Uterus (tissue), 4 donors: Measurements from ENCODE around the gene MGAT4A. TPM values are rescaled to one million over a fixed set of nuclear protein-coding genes. Genes with fewer than 3 reads are reported as not detected.
"Not testable (repeated sequence)": the region's sequence is repeated elsewhere in the genome, so short reads cannot be mapped to it uniquely, and the experiment has no call there.

ENCODE experiments used
- DNase-seq, 2 donors: peaks; one replicate each; pipeline ENCODE4 v3.0.0-alpha.2; 2019 to 2020
- H3K27ac ChIP-seq, 2 donors: fragments of 200-600 bp; sonication (generic); 1 replicate in 1 of 2; 2 replicates in 1 of 2; pipeline ENCODE4 v1.5.1; 2016 to 2018
- H3K27me3 ChIP-seq, 2 donors: fragments of 200-600 bp; sonication (generic); one replicate each; pipeline ENCODE4 v1.5.1; 2018 to 2019; ENCODE audit warnings: control low read depth in 1 of 2
- H3K36me3 ChIP-seq, 2 donors: fragments of 200-600 bp; sonication (generic); one replicate each; pipeline ENCODE4 v1.5.1; 2019; ENCODE audit warnings: control low read depth in 1 of 2
- H3K4me1 ChIP-seq, 2 donors: fragments of 200-600 bp; sonication (generic); one replicate each; pipeline ENCODE4 v1.5.1; 2018 to 2019; ENCODE audit warnings: control low read depth in 1 of 2
- H3K4me3 ChIP-seq, 2 donors: fragments of 200-600 bp; sonication (generic); 1 replicate in 1 of 2; 2 replicates in 1 of 2; pipeline ENCODE4 v1.5.1; 2018 to 2019; ENCODE audit warnings: mild to moderate bottlenecking in 1 of 2
- H3K9me3 ChIP-seq, 2 donors: fragments of 200-600 bp; sonication (generic); one replicate each; pipeline ENCODE4 v1.5.1; 2019; ENCODE audit warnings: control low read depth in 1 of 2
- POLR2A ChIP-seq, 2 donors: fragments of 450-650 bp; IDR thresholded peaks; one replicate each; pipeline ENCODE4 v1.6.1; 2016; ENCODE audit warnings: antibody characterized with exemption in 2 of 2, mild to moderate bottlenecking in 1 of 2, moderate library complexity in 1 of 2
- intact Hi-C: fragments of 100-400 bp; cut with DNase I; formaldehyde crosslinking; loops from one replicate; pipeline ENCODE4 v1.15.1; 2023; ENCODE audit warnings: low total_unique reads
- total RNA-seq, 4 donors: library from RNA; depleted of rRNA in 3 of 4; stranded (reverse); fragments of >200 nt in 3 of 4; gene quantifications; one replicate each; pipeline versions ENCODE4 v1.1.0 to v1.2.4, GENCODE V29; 2014 to 2023
- TF ChIP-seq, protein P1 (sequence below), 4 experiments: fragments of 200-600 bp in 2 of 4; fragments of 450-650 bp in 2 of 4; sonication (generic) in 2 of 4; IDR thresholded peaks; one replicate each; pipeline ENCODE4 v1.5.1; 2016 to 2019; ENCODE audit warnings: antibody characterized with exemption in 4 of 4, mild to moderate bottlenecking in 2 of 4, moderate library complexity in 1 of 4
- donor health status: DM: yes; HTN: yes; CAD: no.

Gene MGAT4A
- total RNA-seq, 4 donors from 2014 or later, result 25.9 to 107 (median 52.9) TPM

GRCh38 chr2:98664323-98664722 is 66.6 kb downstream of the MGAT4A start:
- Histone ChIP-seq H3K9me3 (no peaks in the 10 kb centered on the region), H3K4me1 (no peaks in the 10 kb centered on the region), H3K27ac (no peak overlapping the region), H3K27me3 (no peaks in the 10 kb centered on the region), H3K36me3 (no peaks in the 10 kb centered on the region), H3K4me3 (no peak overlapping the region)
- intact Hi-C loops, result no loop called here
- no peak for DNase-seq
- TF ChIP-seq, protein P1, sequence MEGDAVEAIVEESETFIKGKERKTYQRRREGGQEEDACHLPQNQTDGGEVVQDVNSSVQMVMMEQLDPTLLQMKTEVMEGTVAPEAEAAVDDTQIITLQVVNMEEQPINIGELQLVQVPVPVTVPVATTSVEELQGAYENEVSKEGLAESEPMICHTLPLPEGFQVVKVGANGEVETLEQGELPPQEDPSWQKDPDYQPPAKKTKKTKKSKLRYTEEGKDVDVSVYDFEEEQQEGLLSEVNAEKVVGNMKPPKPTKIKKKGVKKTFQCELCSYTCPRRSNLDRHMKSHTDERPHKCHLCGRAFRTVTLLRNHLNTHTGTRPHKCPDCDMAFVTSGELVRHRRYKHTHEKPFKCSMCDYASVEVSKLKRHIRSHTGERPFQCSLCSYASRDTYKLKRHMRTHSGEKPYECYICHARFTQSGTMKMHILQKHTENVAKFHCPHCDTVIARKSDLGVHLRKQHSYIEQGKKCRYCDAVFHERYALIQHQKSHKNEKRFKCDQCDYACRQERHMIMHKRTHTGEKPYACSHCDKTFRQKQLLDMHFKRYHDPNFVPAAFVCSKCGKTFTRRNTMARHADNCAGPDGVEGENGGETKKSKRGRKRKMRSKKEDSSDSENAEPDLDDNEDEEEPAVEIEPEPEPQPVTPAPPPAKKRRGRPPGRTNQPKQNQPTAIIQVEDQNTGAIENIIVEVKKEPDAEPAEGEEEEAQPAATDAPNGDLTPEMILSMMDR (IDR thresholded peaks at IDR 0.05), result no peak
- no peak for TF ChIP-seq POLR2A (IDR thresholded peaks at IDR 0.05)

- intact Hi-C loops, result no loop called here
- Histone ChIP-seq H3K27me3 (no peaks in the 10 kb centered on the region), H3K9me3 (no peaks in the 10 kb centered on the region), H3K4me1 (no peaks in the 10 kb centered on the region), H3K4me3 (no peak overlapping the region), H3K27ac (no peak overlapping the region), H3K36me3 (no peaks in the 10 kb centered on the region)
- no peak for TF ChIP-seq POLR2A (IDR thresholded peaks at IDR 0.05)
- TF ChIP-seq, protein P1 (IDR thresholded peaks at IDR 0.05), result no peak
- DNase-seq, result no peak
Observed at GRCh38 chr2:98663511-98664090, 67.3 kb downstream of the MGAT4A start.

GRCh38 chr2:98659491-98659840 is 71.5 kb downstream of the MGAT4A start:
- DNase-seq, H3K4me3 ChIP-seq, H3K9me3 ChIP-seq, H3K4me1 ChIP-seq, H3K27me3 ChIP-seq, H3K36me3 ChIP-seq, H3K27ac ChIP-seq, intact Hi-C loops: not testable (repeated sequence)

DNA sequence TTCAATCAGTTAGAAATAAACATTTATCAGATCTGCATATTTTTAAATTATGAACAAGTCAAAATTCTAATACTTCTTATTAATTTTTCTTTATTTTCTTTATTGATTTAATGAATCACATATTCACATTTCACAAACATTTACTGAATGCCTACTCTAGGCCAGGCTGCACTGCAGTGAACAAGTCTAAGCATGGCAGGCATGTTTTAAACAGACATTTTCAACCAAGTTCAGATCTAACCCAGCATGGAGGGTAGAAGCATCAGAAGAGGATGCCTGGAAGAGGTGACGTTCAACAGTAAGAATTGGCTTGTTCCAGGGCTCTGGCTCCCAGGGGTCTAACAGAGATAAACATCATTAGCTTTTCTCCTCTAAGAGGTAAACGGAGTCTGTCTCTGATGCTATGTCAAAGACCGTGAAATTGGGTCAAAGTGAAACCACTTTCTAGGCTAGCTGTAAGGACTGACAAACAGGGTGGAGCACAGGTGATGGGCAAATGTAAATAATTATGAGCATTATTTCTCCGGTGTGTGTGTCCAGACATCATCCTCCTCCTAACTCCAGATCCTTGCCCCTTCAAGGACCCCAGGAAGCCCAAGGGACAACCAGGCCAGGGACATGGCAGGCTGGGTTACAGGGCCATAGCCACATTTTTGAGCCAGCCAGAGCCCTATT is 72.0 kb downstream of the MGAT4A start:
- Histone ChIP-seq H3K4me3 (no peak overlapping the region), H3K36me3 (no peaks in the 10 kb centered on the region), H3K27me3 (no peaks in the 10 kb centered on the region), H3K4me1 (no peaks in the 10 kb centered on the region), H3K27ac (no peak overlapping the region), H3K9me3 (no peaks in the 10 kb centered on the region)
- intact Hi-C loops, result no loop called here
- TF ChIP-seq, protein P1 (IDR thresholded peaks at IDR 0.05), result no peak
- TF ChIP-seq POLR2A (IDR thresholded peaks at IDR 0.05), result no peak
- DNase-seq, result no peak

GRCh38 chr2:98656800-98657199 is 74.1 kb downstream of the MGAT4A start:
- intact Hi-C loops, result no loop called here
- no peaks in the 10 kb centered on the region for H3K27me3 ChIP-seq
- DNase-seq, result no peak
- H3K27ac ChIP-seq, result no peak overlapping the region
- TF ChIP-seq, protein P1 (IDR thresholded peaks at IDR 0.05), result no peak
- no peak for TF ChIP-seq POLR2A (IDR thresholded peaks at IDR 0.05)
- no peaks in the 10 kb centered on the region for H3K9me3 ChIP-seq
- H3K4me1 ChIP-seq, result no peaks in the 10 kb centered on the region
- no peaks in the 10 kb centered on the region for H3K36me3 ChIP-seq
- no peak overlapping the region for H3K4me3 ChIP-seq
